IPS-NIHi11 (cell line): ENCODE data around the gene PPP1R9B.
A peak's percentile ranks its signal among the peaks of the same experiment; 100 is the strongest.

ENCODE experiments used
- DNase-seq: peaks from one replicate; pipeline ENCODE4 v3.0.0; 2012; ENCODE audit warnings: mixed read lengths, low spot score

PPP1R9B gene

GRCh38 chr17:50141026-50141744 lies 9.3 kb downstream of the PPP1R9B start:
- no peak for DNase-seq

GRCh38 chr17:50139950-50140885 lies 10.3 kb downstream of the PPP1R9B start:
- DNase-seq, result peak; percentile 91

GRCh38 chr17:50139185-50139783 lies 11.2 kb downstream of the PPP1R9B start:
- no peak for DNase-seq

- no peak for DNase-seq
These were observed 13.4 kb downstream of the PPP1R9B start for GRCh38 chr17:50137042-50137441.

GRCh38 chr17:50136096-50136687 lies 14.3 kb downstream of the PPP1R9B start:
- DNase-seq, result no peak

GRCh38 chr17:50135316-50136095 lies 15.0 kb downstream of the PPP1R9B start:
- no peak for DNase-seq

- DNase-seq, result no peak
These were observed 16.0 kb downstream of the PPP1R9B start for GRCh38 chr17:50134206-50135110.

- peak; percentile 64 for DNase-seq
These were observed 16.7 kb downstream of the PPP1R9B start for GRCh38 chr17:50133769-50134099.

GRCh38 chr17:50133028-50133768 lies 17.3 kb downstream of the PPP1R9B start:
- no peak for DNase-seq

GRCh38 chr17:50132104-50132794 lies 18.2 kb downstream of the PPP1R9B start:
- no peak for DNase-seq

- DNase-seq, result peak; percentile 56
These were observed 19.7 kb downstream of the PPP1R9B start for GRCh38 chr17:50130559-50131305.

- DNase-seq, result peak; percentile 70
These were observed 20.5 kb downstream of the PPP1R9B start, which contains the start of gene SAMD14 for GRCh38 chr17:50129728-50130558. TSS of gene SAMD14 (minus strand) at chr17:50130160. CDS start at chr17:50124959, 5,201 bp downstream.

GRCh38 chr17:50129353-50129727 lies 21.1 kb downstream of the PPP1R9B start:
- DNase-seq, result peak; percentile 70

GRCh38 chr17:50128441-50129352 lies 21.8 kb downstream of the PPP1R9B start:
- peak; percentile 63 for DNase-seq

GRCh38 chr17:50127697-50128361 lies 22.6 kb downstream of the PPP1R9B start:
- no peak for DNase-seq
